Measurements from ENCODE around the gene CIRBP.

Gene CIRBP

DNA sequence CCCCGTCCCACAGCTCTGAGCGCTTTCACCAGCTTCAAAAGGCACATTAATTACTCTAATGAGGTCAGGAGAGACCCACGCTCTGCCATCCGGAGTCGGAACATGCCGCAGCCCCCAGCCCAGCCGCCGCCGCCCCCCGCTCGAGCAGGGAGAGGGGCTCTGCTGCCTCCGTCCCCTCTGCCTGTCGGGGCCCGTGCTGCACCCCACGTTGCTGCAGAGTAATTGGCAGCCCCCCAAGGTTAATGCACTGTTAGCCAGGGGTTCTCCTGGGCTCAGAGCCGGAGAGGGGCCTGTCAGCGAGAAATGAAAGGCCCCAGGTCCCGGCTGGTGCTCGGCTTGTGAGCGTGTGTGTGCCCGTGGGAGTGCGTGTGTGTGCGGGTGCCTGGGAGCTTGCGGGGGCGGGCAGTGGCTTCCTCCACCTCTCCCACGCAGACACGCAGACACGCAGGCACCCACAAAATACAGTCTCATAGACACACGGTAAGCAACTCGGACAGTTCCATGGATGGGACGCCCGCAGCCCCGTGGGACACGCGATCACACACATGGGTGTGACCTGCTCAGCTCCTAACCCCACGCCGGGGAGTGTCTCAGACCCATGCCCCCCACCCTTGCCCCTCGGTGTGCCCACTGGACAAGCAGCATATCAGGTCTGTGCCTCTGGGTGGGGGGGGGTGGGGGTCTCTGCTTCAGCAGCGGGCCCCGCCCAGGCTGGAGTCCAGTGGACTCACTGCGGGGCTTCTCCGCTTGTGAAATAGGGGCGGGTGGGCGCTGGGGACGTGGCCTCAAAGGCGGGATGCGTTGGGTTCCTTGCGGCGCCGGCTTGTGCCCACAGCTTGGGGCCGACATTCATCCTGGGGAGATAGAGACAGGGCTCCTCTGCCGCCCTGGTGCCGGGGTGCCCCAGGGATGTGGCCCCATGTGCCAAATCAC is 11.8 kb downstream of the CIRBP start:
- no peak for DNase-seq (ENCODE audit: low read depth)

DNA sequence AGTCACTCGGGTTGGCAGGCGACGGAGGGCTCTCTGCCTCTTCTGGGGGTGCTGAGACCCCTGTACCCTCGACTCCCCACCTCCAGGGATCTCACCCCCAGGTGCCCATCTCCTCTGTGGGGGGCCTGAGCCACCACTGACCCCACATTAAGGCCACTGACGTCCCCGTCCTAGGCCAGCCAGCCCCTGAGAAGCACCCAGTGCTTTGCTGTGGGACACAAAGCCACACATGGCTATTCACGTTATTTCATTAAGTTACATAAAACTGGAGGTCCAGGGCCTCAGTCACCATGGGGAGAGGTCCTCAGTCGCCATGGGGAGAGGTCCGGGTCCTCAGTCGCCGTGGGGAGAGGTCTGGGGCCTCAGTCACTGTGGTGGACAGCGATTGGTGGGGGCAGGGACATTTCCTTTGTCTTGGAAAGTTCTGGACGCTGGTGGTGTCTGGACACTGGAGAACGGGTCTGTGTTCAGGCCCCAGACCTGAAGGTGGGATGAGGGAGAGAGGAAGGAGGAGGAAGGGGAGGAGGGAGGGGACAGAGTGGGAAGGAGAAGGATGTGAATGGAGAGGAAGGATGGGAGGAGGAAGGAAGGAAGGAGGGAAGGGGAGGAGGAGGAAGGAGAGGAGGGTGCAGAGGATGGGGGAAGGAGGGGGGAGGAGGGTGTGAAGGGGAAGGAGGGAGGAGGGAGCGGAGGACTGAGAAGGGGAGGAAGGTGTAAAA is 12.6 kb downstream of the CIRBP start:
- DNase-seq (ENCODE audit: low read depth) = no peak

DNA sequence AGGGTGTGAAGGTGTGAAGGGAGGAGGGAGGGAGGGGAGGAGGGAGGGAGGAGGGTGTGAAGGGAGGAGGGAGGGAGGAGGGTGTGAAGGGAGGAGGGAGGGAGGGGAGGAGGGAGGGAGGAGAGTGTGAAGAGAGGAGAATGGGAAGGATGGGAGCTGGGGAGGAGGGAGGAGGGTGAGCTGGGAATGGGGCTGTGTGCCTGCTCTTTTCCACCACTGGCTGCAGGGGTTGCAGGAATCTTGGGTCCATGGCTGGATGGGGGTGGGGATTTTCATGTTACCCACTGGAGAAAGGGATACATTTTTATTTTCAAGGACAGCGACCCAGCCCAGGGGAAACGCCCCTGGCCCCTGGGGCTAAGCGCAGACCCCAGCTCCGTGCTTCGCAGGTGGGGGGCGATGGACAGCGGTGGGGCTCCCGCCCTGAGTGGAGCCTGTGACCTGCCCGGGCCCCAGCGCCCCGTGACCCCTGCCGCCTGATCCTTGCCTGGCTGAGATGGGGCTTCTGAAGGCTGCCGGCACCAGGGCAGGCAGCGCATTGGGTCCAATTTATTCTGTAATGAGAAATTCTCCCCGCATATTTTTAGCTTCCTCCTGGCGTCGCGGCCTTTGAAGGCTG is 13.6 kb downstream of the CIRBP start:
- no peak for DNase-seq (ENCODE audit: low read depth)

DNA sequence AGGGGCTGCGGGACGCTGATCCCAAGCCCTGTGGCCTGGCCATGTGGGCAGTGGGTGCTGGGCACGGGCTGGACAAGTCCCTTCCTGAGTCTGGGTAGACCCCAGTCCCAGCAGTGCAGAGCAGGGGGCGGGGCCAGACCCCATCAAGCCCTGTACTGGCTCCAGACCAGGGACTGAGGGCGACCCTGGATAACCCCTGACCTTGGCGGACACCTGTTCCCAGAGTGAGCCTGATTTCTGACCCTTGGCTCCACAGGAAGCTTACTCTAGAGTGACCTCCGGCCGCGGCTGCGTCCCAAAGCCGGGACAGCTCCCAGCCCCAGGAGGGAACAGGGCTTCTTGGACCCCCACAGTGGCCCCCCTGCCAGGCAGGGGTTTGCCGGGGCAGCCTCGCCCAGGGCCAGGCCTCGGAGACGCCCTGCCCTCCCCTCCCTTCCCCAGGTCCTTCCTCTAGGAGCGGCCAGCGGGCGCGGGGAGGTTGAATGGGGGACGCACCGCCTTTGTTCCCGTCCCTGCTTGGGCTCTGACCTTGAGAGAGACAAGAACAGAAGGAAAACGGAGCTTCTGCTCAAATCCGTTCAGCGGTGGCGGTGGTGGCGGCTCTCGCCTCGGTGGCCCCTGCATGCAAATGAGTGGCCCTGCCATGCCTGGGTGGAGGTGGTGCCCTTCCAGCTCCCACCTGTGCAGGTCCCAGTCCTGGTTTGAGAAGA is 14.2 kb downstream of the CIRBP start:
- no peak for DNase-seq (ENCODE audit: low read depth)

DNA sequence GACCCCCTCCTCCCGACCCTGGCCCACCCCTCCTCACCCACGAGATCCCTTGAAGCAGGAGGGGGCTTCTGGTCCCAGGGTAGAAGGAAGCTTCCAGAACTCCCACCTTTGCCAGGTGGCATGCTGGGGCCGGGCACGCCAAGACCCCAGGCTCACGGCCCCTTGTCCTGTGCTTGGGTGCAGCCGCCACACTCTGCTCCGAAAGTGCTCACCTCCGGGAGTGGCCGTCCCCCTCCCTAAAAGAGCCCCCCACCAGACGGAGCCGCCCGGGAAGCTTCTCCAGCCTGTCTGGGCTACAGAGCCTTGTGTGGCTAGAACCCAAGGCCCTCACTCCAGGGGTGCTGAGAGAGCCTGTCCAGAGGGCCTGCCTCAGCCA is 14.8 kb downstream of the CIRBP start:
- DNase-seq (ENCODE audit: low read depth) = no peak

DNA sequence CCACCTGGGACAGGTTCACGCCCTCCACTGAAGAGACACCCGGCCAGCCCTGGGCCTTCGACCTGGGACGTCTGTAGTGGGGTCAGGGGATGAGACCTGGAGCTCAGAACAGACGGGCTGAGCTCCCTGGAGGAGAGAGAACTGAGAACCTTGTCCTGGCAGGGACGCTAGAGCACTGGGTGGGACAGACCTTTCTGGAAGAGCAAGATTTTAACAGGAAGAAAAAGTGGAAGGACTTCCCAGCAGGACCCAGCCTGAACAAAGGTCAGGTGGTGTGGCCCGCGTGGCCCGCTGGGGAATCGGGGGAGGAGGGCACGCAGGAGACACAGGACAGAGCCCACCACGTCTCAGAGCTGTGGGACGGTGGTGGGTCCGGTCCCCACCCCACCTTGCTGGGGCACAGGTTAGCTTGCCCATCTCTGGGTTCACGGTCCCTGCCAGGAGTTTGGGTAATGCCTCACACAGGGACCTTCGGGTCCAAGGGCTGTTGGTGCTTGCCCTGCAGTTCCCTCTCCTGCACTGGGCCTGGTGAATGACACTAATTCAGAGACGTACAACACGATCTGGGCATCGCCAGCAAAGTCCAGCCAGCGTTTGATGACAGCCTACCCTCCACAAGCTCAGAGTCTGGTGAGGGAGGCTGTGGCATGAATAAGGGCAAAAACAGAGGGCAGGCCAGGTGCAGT is 15.3 kb downstream of the CIRBP start:
- no peak for DNase-seq (ENCODE audit: low read depth)

DNA sequence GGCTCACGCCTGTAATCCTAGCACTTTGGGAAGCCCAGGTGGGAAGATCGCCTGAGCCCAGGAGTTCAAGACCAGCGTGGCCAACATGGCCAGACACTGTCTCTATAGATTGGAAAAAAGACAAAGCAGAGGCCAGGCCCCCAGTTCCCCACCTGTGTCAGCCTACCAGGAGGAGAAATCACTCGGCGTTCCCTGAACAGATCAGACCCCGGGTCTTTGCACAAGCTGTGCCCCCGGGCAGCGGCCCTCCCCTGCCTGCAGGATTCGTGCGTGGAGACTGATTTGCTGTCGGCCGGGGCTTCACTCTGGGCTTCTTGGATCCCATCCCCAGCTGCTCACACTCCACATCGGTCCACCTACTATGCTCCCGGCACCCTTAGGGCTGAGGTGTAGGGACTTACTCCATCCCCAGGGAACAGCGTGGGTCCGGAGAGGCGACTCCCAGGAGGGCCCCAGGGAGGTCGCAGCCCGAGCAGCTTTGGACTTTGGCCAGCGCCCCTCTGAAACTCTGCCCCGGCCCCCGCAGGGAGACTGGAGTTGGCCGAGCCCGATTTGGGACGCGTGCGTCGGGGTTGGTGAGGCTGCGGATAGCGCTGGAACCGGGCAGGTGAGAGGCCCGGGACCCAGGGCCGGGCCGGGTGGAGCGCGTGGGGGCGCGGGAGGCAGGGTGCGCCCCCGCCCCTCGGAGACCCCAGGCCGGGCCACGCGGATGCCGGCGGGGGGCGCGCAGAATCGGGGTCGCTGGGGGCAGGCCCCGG is 16.0 kb downstream of the CIRBP start:
- no peak for DNase-seq (ENCODE audit: low read depth)

DNA sequence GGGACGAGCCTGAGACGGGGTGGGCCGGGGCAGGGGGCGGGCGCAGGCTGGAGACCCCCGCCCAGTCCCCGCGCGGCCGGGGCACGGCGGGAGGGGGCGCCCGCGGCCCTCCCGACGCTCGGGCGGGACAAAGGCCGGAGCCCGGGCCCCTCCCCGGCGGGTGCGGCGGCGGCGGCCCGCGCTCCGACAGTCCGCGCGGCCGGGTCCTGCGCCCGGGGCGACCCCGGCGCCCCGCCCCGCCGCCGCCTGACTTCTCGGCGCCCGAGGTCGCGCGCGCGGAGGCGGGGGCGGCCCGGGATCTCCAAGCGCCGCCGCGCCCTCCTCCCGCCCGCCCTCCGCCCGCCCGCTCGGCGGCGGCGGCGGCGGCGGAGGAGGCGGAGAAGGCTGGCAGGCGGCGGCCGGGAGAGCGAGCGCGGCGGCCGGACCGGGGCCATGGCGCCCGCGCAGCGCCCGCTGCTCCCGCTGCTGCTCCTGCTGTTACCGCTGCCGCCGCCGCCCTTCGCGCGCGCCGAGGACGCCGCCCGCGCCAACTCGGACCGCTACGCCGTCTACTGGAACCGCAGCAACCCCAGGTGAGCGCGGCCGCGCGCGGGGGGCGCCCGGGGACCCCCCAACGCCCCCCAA is 16.7 kb downstream of the CIRBP start, which contains the start of gene EFNA2:
TSS of gene EFNA2 (plus strand) at position 137 of the 624 bp plus-strand sequence. CDS start at position 433, 296 bp downstream.
- no peak for DNase-seq (ENCODE audit: low read depth)

DNA sequence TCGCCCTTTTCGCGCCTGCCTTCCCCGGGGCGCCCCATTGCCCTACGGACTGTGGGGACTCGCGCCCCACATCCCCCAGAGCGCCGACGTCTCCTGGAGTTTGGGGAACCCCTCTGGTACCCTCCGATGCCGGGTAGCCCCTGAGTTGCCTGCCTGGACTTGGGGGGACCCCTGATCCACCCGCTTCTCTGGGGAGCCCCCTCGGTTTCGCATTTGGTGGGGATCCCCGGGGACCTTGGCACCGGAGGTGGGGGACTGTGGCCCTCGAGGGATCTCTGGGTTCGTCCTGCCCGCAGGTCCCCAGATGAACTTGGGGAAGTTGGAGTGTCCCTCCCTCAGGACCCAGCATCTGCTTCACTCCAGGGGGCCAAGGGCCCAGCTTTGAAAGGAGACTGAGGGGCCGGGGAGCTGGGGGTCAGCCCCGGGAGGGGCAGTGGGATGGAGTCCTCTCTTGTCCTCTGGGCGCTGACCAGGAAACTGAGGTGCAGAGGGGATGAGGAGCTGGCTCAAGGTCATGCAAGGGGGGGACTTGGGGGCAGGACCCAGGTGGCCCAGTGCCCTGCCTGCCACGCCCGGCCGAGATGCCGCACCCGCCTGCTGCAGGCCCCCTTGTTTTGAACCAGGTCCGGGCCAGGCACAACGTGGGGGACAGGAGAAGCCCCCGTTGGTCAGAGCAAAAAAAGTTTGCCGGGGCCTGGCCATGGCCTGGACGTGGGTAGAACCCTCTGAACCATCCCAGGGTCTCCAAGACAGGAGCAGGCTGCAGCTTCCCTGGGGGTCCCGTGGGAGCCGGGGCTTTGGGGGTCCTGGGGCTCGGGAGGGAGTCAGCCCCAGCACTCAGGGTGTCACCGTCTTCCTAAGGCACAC is 17.6 kb downstream of the CIRBP start:
- no peak for DNase-seq (ENCODE audit: low read depth)

DNA sequence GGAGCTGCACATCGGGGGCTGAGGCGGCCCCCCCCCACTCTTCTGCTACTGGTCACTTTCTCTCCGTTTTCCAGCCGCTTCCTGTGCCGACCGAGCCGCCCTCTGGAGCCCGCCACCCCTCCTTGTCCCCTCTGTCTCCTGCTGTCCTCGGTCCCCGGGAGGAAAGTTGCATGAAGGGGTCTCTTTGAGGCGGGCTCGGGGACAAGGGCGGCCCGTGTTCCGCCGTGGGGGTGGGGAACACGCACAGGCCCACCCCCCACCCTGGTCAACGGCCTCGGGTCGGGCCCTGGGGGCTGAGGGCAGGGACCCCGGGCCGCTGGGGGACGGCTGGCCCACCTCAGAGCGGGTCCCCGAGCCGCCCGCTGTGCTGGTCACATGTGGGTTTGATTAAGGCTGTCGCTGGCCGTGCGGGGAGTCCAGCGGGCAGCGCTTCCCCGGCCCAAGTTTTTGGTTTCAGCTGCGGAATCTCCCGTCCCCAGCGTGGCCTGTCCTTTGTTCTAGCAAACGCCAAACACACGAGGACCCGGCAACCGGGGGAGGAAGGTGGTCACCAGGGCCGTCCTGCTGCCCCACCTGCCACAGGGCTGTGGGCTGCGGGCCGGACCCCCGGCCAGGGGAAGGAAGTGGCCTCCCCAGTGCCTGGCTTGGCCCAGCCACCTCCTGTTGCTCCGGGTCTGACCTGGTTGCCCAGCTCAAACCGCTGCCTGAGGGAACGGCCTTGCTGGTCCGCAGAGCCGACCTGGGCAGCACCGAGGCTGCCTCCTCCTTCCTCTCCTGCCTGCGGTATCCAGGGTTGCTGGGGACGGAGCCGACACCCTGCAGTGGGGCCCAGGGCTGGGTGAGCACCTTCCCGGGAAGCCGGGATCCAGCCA is 18.5 kb downstream of the CIRBP start:
- no peak for DNase-seq (ENCODE audit: low read depth)

DNA sequence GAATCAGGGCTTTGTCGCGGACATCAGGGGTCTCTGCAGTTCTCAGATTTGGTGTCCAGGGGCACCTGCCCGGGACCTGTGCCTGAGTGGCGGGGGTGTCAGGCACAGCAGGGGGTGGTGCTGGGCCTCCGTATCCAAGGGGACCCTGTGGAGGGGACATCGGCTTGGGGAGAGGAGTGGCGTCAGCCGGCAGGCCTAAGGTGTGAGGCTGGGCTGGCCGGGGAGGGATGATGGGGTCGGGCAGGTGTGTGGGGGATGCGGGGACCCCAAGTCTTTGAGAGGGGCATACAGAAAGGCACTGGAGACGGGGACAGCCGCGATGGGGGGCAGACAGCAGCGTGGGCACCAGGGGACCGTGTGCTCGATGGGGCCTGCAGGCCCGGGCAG is 19.1 kb downstream of the CIRBP start:
- no peak for DNase-seq (ENCODE audit: low read depth)

DNA sequence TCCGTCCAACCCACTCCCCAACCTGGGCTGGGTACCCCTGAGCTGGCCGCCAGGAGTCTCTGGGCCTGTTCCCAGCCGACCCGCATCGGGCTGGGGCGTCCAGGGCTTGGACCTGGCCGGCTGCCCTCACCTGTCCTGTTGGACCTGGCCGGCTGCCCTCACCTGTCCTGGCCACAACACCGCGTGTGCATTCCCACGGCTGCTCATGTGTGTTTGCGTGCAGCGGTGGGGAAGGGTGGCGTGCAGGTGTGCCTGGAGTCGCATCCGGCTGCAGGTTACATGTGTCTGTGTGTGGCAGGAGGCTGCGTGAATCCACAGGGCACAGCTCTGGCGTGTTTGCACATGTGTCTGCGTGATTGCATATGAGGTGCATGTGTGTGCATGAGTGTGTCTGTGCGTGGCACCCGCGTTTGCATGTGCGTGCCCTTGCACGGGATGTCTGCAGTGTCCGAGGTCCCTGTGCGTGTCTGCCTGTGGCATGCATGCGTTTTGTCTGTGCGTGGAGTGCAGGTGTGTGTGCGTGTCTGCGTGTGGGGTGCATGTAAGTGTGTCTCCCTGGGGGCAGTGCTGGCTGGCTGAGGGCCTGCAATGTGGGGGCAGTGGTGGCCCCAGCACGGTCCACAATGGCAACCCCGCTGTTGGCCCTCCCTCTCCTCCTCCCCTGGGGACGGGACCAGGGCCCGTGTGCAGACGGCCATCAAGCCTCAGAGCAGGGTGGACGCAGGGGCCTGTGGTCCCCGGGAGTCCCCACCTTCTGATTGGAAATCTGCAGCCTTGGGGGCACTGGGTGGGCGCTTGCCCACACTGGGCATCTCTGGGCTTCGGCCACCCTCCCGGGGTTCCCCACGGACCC is 19.9 kb downstream of the CIRBP start:
- no peak for DNase-seq (ENCODE audit: low read depth)

DNA sequence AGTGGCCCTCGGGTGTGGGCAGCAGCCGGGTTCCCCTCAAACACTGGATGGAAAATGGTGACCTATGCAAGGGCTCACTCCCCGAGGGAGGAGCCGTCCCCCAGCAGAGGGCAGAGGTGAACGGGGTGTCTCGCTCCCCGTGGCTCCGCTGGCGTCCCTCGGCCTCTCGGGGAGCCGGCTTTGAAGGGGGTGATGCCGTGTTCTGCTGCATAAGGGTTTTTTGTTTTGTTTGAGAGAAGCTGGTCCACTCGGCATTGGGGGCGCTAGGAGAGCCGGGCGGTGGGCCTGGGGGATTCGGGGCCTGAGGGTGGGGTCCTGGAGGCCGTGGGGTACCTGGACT is 20.5 kb downstream of the CIRBP start:
- DNase-seq (ENCODE audit: low read depth) = no peak

DNA sequence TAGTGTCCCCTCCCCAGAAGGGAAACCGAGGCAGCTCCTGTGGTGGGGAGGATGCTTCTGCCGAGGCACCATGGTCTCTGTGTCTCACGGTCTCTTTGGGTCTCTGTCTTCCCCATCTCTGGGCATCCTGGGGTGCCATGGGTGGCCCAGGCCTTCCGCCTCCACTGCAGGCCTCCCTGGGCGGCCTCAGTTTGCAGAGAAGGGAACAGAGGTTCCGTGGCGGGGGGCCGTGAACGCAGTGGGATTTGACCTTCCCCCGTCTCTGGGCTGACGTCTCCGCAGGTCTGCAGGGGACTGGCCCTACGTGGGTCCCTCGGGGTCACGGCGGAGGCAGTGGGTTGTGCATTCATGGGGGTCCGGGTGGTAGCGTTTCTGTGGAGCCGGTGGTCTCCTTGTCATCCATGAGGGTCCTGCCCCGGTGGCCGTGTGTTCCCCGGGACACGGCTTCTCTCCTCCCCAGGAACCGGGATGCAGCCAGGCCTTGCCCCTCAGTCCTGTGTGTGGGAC is 21.1 kb downstream of the CIRBP start:
- DNase-seq (ENCODE audit: low read depth) = no peak

DNA sequence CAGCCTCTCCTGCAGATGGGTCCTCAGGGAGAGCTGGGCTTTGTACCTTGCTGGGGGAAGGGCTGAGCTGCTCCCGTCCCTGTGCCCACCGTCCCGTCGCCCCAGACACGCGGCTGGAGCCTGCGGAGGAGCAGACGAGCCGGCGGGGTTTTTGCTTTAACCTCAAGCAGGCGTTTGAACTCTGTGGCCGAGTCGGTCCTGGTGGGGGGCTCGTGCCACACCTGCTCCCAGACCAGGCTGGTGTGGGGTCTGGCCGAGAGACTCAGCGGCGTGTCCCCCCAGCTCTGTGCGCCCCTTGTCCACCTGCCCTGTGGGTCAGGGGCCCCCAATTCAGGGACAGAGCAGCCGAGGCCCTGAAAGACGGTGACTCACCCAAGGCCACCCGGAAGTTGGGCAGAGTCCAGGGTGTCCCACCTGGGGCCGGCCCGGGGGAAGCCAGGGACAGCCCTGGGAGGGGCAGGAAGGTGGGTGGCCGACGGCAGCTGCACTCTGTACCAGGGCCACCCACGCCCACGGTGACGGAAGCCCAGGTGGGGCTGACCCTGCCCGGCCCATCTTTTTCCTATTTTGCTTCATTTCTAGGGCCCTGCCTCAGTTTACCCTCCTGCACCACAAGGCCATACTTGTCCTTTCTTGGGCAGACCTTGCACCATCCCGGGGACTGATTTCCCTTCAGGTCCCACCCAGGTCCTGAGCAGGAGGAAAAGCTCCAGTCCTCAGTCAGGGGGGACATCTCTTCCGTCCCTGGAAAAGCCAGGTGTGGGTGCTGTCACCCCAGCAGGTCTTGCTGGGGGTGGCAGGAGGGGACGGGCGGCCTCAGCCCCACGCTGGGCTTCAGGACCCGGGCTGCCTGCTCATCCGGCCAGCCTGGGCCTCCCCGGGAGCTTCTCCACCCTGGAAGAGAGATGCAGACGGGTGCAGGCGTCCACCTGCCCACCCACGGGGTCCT is 21.8 kb downstream of the CIRBP start:
- no peak for DNase-seq (ENCODE audit: low read depth)

DNA sequence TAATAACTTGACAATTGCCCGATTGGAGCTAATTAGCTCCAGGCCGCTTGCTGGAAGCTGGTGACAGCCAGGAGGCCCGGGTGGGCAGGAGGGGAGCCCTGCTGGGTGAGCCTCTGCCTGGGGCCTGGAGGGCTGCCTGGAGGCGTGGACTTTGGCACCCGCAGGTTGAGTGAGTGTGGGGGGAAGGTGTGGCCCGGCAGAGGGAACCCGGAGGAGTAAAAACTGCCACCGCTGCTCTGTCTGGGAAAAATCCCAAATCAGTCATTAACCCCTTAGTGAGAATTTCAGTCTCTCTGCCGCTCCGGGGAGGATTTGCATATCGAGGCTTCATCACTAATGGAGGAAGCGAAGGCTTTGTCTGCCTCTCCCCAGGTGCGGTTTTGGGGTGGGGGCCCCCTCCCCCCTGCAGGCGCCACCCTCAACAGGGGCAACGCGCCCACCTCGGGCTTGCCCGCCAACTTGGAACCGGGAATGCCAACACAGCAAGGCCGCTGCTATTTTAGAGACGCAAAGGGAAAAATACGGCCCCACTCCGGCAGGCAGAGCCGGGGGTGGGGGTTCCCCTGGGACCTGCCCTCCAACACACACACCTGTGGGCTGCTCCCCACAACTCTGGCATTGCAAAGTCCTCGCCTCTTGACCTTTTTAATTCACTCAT is 22.8 kb downstream of the CIRBP start:
- DNase-seq (ENCODE audit: low read depth) = no peak
